ENCODE measurements around the gene CRYBA4. TPM values are rescaled to one million over a fixed set of nuclear protein-coding genes. Genes with fewer than 3 reads are reported as not detected.

The CRYBA4 gene
- total and polyA plus RNA-seq, 2 donors: not detected

DNA sequence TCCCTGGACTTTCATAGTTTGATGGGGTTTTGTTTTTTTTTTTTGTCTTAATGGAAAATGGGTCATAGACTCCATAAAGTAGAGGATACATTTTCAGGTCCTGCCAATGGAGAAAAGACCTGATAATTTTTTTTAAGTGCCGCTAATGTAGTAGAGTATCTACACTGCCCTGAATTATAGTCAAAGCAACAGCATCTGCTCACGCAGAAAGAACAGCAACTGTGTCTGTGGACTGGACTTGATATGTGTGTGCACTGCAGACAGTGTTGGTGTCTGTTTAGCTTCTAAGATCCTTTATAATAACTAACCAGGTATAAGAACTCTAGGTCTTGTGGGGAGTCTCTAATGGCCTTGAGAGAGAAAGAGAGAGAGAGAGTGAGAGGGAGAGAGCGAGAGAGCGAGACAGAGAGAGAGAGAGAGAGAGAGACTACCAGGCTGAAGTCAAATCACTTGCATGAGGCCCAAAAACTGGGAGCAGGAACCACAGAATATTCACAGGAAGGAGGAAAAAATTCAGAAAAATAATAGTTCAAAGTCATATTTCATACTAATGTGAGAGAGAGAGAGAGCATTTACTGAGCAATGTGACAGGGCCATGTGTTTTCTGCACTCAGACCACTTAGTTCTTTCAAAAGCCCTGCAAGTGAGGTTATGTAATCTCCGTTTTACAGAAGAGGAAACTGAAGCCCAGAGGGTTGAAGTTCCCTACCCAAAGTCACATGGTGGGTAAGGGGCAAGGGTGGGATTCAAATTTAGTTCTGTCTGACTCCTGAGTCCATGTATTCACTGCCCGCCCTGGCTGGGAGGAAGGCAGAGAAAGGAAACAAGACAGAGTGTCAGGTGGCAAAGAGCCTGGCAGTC, 27.0 kb downstream of the CRYBA4 start:
- Histone ChIP-seq H3K4me1 (ENCODE audit: insufficient read depth) (no peaks in the 10 kb centered on the region), H3K4me3 (ENCODE audit: low read depth, low read length) (no peak overlapping the region), H3K27ac (ENCODE audit: low read depth) (no peak overlapping the region), H3K36me3 (ENCODE audit: insufficient read depth) (no peaks in the 10 kb centered on the region)
- DNase-seq (ENCODE audit: extremely low spot score): no peak
- 65% methylated on average over 6 of the region's 6 CpGs for WGBS

DNA sequence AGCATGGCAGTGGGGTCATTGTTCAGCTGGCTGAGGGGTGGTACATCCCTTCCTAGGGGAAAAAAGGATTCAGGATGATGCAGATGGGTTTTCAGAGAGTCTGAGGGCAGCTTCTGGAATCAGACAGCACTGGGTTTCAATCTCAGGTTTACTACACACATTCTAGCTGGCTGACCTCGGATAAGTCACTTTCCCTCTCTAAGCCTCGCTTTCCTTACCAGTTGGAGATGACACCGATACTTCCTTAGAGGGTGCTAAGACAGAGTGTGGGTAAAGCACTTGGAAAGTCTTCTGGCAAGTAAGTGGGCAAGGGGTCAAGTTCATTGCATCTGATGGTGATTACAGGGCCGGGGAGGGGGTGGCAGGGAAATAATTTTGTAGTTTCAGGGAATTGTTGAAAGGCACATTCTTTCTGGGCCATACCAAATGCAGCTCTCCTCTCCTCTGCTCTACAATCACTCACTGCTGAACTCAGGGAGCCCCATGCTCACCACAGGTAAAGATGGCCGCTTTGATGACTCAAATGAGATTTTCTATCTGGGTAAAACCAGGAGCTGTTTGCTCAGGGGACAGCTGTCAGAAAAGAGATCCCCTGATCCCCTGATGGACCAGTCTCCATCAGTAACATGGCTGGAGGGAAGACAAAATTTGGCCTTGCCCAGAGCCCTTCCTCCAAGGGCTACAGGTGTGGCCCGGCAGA, 29.1 kb downstream of the CRYBA4 start:
- H3K4me1 ChIP-seq (ENCODE audit: insufficient read depth): no peaks in the 10 kb centered on the region
- WGBS: 77% methylated on average over 6 of the region's 6 CpGs
- no peaks in the 10 kb centered on the region for H3K36me3 ChIP-seq (ENCODE audit: insufficient read depth)
- H3K4me3 ChIP-seq (ENCODE audit: low read depth, low read length): no peak overlapping the region
- no peak for DNase-seq (ENCODE audit: extremely low spot score)
- no peak overlapping the region for H3K27ac ChIP-seq (ENCODE audit: low read depth)

DNA sequence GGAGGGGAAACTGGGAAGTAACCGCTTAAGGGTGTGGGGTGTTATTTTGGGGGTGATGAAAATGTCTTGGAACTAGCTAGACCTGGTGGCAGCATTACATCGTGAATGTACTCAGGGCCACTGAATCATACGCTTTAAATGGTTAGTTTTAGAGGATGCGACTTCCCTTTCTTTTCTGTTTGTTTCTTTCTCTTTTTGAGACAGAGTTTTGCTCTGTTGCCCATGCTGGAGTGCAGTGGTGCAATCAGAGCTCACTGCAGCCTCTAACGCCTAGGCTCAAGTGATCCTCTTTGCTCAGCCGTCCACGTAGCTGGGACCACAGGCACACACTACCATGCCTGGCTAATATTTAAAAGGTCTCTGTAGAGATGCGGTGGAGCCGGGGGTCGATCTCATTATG, 30.1 kb downstream of the CRYBA4 start:
- no peaks in the 10 kb centered on the region for H3K36me3 ChIP-seq (ENCODE audit: insufficient read depth)
- H3K4me1 ChIP-seq (ENCODE audit: insufficient read depth): no peaks in the 10 kb centered on the region
- DNase-seq (ENCODE audit: extremely low spot score): no peak
- no peak overlapping the region for H3K27ac ChIP-seq (ENCODE audit: low read depth)
- H3K4me3 ChIP-seq (ENCODE audit: low read depth, low read length): no peak overlapping the region
- 82% methylated on average over 10 of the region's 10 CpGs for WGBS

DNA sequence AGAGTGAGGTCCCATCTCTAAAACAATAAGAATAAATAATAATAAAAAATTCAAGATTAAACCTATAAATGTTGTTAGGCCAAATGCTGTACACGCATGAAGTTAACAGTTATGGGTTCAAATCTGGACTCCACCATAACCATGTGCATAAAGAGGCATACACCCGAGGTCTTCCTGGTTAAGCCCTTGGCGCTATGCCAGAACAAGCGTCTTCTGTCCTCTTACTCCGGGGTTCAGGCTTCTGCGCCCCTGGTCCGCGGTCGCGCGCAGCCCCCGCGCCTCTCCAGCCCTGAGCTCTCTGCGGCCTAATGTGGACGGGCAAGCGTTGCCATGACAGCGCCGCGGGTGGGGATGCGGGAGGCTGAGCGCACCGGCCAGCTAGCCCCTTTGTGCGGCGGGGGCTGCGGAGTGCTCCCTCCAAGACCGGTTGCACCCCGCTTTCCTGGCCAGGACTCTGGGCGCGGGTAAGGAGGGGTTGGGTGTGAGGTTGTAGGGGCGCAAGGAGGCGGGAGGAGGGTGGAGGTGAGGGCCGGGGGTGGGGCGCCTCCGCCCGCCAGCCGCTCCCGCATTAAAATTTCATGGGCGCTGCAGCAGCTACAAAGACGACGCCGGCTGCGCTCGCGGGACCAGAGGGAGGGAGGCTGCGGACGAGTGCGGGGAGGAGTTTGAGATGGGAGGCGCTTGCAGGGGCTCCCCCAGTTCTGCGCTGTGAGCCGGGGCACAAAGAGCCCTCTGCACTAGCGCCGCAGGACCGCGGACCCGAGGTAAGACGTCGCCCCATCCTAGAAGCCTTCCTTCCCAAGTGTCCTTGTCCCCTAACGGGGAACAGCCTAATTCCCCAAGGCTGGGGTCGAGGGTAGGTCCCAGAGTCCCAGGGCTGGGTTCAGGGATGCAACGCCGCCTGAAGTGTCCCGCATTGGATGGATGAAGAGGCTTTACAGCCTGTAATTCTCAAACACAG, 35.4 kb downstream of the CRYBA4 start, which contains the start of gene MIAT:
TSS of gene MIAT (plus strand) at position 698 of the 961 bp plus-strand sequence.
- 2% methylated on average over 62 of the region's 62 CpGs for WGBS
- peak within 1 kb of the TSS; percentile 15 for H3K4me3 ChIP-seq (ENCODE audit: low read depth, low read length)
- no peaks in the 10 kb centered on the region for H3K4me1 ChIP-seq (ENCODE audit: insufficient read depth)
- H3K27ac ChIP-seq (ENCODE audit: low read depth): no peak within 1 kb of the TSS
- DNase-seq (ENCODE audit: extremely low spot score): no peak
- no peaks in the 10 kb centered on the region for H3K36me3 ChIP-seq (ENCODE audit: insufficient read depth)

DNA sequence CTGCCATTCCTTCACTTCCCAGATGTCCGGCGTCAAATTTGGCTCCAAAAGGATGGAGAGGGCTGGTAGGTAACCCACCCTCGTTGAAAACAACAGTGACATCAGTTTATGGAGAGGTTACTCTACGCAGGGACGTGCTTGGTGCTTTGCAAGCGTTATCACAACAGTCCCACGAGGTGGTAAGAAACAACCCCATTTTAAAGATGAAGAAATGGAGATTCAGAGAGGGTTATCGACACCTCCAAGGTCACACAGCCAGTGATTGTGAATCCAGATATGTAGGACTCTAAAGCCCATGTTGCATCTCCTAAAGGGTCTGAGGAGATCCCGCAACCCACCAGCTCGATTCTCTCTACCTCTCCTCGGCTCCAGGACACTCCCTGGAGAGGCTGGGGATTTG, 36.4 kb downstream of the CRYBA4 start:
- Histone ChIP-seq H3K4me1 (ENCODE audit: insufficient read depth) (no peaks in the 10 kb centered on the region), H3K27ac (ENCODE audit: low read depth) (no peak overlapping the region), H3K4me3 (ENCODE audit: low read depth, low read length) (no peak overlapping the region), H3K36me3 (ENCODE audit: insufficient read depth) (no peaks in the 10 kb centered on the region)
- no peak for DNase-seq (ENCODE audit: extremely low spot score)
- 4% methylated on average over 11 of the region's 11 CpGs for WGBS

DNA sequence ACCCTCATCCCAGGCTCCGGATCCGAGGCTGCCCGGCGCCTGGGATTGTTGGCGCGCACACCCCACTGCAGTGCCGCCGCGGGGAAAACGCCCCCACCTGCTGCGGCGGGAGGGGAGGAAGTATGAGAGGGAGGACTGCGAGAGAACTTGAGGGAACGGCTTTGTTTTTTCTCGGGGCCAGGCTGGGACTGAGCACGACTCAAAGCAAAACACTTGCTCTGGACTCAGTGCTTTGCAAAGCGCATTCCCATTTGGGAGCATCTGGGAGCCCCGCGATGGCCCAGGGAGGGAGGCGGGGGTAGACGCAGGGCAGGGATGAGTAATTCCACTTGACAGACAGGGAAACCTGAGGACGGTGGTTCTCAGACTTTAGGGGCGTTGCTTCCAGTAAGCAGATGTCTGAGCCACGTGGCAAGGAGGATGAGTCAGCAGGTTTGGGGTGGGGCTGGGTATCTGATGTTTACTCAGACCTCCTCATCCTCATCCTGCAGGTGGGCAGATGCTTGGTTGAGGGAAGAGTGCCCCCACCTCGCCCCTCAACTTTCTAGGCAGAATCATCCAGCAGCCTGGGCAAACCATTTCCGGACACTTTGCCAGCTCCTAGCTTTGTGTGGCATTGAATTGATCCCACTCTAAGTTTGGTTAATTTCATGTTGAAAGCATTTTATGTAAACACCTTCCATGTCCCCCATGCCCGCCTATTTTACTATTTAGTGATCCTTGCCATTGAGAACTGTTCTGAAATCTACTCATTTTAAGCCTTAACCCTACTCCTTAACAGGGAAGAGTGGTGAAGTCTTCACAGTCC, 37.1 kb downstream of the CRYBA4 start:
- no peak for DNase-seq (ENCODE audit: extremely low spot score)
- WGBS: 3% methylated on average over 27 of the region's 27 CpGs
- Histone ChIP-seq H3K4me3 (ENCODE audit: low read depth, low read length) (no peak overlapping the region), H3K36me3 (ENCODE audit: insufficient read depth) (no peaks in the 10 kb centered on the region), H3K27ac (ENCODE audit: low read depth) (no peak overlapping the region), H3K4me1 (ENCODE audit: insufficient read depth) (no peaks in the 10 kb centered on the region)

DNA sequence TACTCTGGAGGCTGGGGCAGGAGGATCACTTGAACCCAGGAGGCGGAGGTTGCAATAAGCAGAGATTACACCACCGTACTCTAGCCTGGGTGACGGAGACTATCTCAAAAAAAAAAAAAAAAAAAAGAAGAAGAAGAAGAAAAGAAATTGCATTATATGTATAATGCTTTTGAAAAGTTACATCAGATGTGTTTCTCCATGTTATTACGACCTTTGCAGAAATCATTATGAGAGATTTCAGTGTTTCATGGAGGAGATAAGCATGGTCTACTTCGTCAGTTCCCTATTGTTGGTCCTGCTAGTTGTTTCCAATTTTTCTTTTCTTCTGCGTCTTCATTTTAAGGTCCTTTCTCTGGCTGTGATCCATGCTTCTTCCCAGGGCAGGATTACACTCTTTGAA, 38.6 kb downstream of the CRYBA4 start:
- WGBS: 78% methylated on average over 6 of the region's 6 CpGs
- H3K4me1 ChIP-seq (ENCODE audit: insufficient read depth): no peaks in the 10 kb centered on the region
- DNase-seq (ENCODE audit: extremely low spot score): no peak
- H3K4me3 ChIP-seq (ENCODE audit: low read depth, low read length): no peak overlapping the region
- no peaks in the 10 kb centered on the region for H3K36me3 ChIP-seq (ENCODE audit: insufficient read depth)
- no peak overlapping the region for H3K27ac ChIP-seq (ENCODE audit: low read depth)

DNA sequence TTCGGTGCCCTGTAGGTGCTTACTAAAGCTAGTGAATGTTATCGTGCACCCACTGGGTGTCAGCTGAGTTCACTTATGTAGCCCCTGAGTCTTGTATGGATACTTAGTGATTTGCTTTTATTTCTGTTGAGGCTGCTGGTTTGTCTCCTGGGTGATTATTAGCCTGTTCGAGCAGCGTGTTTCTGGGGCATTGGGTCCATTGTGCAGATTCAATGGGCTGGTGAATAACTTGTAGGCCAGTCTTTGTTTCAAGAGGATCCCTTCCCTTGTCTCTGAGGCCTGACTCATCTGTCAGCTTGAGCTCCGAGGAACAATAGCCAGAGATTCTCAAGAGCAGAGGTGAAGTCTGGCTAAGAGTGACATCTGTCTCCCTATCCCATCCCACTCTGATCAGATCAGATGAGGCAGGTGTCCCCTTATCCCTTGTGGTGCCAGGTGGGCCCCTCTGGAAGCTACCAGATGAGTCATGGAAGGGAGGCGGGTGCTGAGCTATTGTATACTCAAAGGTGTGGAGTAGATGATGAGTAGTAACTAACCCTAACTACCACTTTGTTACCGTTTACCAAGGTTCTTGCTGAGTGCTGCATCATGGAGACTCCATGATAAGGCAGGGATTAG, 39.3 kb downstream of the CRYBA4 start:
- no peak overlapping the region for H3K27ac ChIP-seq (ENCODE audit: low read depth)
- WGBS: 80% methylated on average over 7 of the region's 7 CpGs
- no peak for DNase-seq (ENCODE audit: extremely low spot score)

DNA sequence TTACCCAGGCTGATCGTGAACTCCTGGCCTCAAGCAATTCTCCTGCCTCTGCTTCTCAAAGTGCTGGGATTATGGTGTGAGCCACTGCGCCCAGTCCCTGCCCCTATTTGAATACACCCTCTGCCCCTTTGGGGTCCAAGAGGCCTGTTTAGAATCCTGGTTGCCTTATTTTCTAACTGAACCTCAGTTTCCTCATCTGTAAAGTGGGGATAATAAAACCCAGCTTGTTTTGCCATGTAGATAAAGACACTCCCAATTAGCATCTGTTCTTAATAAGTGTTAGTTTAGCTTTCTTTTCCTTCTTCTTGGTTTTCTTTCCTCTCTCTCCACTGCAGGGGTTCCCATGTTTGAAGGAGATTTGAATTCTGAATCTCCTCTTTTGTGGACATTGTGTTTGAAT, 40.4 kb downstream of the CRYBA4 start:
- DNase-seq (ENCODE audit: extremely low spot score): no peak
- Histone ChIP-seq H3K4me1 (ENCODE audit: insufficient read depth) (no peaks in the 10 kb centered on the region), H3K36me3 (ENCODE audit: insufficient read depth) (no peaks in the 10 kb centered on the region), H3K27ac (ENCODE audit: low read depth) (no peak overlapping the region), H3K4me3 (ENCODE audit: low read depth, low read length) (no peak overlapping the region)
- 88% methylated on average over 2 of the region's 2 CpGs for WGBS

More for the DNA sequence above, 39.3 kb downstream of the CRYBA4 start:
- Histone ChIP-seq H3K4me1 (ENCODE audit: insufficient read depth) (no peaks in the 10 kb centered on the region), H3K36me3 (ENCODE audit: insufficient read depth) (no peaks in the 10 kb centered on the region), H3K4me3 (ENCODE audit: low read depth, low read length) (no peak overlapping the region)

DNA sequence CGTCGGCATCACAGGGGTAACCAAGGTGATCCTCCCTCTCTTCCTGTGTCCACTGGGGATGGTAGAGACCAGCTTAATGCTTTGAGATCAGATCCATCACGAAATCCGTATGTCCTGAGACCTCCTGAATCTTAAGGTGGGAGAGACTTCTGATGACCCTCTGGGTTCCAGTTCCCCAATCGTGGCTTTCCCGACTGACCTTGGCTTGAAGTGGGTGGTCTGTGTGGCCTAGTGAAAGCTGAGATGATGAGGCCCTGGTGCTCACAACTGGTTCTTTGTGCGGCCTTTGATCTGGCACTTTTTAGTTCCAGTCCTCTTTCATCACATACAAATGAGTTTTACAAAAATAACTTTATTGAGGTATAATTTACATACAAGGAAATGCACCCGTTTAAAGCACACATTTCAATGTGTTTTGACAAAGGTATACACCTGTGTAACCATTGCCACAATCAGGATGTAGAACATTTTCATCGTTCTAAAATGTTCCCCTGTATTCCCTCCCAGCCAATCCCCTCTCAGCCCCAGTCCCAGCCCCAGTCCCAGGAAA, 41.7 kb downstream of the CRYBA4 start:
- Histone ChIP-seq H3K27ac (ENCODE audit: low read depth) (no peak overlapping the region), H3K36me3 (ENCODE audit: insufficient read depth) (no peaks in the 10 kb centered on the region), H3K4me1 (ENCODE audit: insufficient read depth) (no peaks in the 10 kb centered on the region), H3K4me3 (ENCODE audit: low read depth, low read length) (no peak overlapping the region)
- no peak for DNase-seq (ENCODE audit: extremely low spot score)
- 77% methylated on average over 9 of the region's 9 CpGs for WGBS

DNA sequence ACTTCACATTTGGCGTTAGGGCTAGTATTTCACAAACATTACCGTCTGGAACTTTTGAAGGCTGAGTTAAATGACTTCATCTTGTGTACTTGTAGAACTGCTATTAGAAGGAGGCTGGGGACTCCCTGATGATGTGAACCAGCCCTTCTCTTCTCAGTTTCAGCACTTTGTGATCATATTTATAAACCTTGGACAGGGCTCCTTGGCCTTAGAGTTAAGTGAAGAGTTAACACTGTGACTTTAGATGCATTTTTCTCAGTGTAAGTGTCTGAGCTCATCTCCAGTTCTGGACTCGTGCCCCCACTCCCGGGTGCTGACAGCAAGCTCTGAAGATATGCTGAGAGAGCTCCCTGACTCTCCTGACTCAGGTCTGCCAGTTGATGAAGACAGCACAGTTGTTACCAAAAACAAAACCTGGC, 44.1 kb downstream of the CRYBA4 start:
- no peaks in the 10 kb centered on the region for H3K36me3 ChIP-seq (ENCODE audit: insufficient read depth)
- no peak for DNase-seq (ENCODE audit: extremely low spot score)
- H3K27ac ChIP-seq (ENCODE audit: low read depth): no peak overlapping the region
- no peaks in the 10 kb centered on the region for H3K4me1 ChIP-seq (ENCODE audit: insufficient read depth)
- no peak overlapping the region for H3K4me3 ChIP-seq (ENCODE audit: low read depth, low read length)
- WGBS: 19% methylated on average over 4 of the region's 4 CpGs

DNA sequence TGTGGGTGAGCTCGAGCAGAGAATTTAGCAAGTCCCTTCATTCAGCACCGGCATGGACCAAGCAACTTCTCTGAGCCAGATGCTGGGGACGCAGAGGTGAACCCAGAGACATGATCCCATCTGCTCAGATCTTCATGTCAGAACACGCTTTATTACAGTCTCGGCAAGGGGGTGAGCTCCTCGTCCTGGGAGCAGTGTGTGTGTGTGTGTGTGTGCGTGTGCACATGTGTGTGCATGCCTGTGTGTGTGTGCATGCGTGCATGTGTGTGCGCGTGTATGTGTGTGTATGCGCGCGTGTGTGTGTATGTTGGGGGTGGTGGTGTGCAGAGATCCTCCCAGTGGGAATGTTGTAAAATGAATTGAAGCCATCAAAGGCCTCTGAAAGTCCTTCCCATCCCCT, 45.4 kb downstream of the CRYBA4 start:
- DNase-seq (ENCODE audit: extremely low spot score): no peak
- H3K4me1 ChIP-seq (ENCODE audit: insufficient read depth): no peaks in the 10 kb centered on the region
- H3K36me3 ChIP-seq (ENCODE audit: insufficient read depth): no peaks in the 10 kb centered on the region
- no peak overlapping the region for H3K27ac ChIP-seq (ENCODE audit: low read depth)
- 80% methylated on average over 13 of the region's 13 CpGs for WGBS
- H3K4me3 ChIP-seq (ENCODE audit: low read depth, low read length): no peak overlapping the region

Data from urinary bladder (tissue), 4 donors.